HG03108 (cell line): Measurements from ENCODE around the gene ENO4.

ENCODE experiments used
- ATAC-seq: cut with Tn5 transposase; IDR thresholded peaks from one replicate; pipeline ENCODE4 v1.9.1; 2021; ENCODE audit warnings: moderate library complexity; ENCODE audit not compliant: unreplicated experiment

The ENO4 gene

DNA sequence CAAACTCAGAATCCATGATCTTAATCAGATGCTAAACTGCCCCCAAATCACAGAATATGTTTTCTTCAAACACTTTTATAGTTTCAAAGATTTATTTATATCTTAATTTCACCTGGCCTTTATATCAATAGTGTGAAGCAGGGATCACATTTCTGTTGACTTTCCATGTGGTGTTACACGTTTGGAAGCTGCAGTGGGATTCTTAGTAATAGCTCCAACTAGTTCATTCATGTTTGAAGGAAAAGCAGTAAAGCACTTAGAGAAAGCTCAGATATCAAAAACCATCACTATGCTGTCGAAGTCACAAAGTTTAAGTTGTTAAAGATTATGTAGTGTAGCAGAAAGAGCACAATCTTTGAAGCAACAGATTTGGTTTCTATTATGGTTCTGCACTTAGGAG is 16.8 kb downstream of the ENO4 start:
- ATAC-seq: no peak

DNA sequence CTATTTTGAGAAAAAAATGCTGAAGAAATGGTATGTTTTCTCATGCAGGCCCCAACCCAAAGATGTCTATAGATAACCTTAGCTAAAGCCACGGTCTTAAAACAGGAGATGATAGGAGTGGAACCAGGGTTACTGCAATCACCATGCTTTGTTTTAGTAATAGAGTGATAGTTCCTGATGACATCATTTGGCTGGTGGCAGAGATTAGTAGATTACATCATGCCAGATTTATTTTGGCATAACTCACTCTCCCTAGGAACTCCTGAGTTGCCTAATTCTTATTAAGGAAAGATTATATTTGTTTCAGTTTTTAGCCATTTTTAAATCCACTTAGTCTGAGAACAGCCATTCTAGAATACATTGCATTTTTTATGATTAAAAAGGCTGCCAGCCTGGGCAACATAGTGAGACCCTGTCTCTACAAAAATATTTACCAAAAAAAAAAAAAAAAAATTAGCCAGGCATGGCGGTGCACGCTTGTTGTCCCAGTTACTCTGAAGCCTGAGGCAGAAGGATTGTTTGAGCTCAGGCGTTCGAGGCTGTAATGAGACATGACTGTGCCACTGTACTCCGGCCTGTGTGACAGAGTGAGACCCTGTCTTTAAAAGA is 17.8 kb downstream of the ENO4 start:
- ATAC-seq: no peak

DNA sequence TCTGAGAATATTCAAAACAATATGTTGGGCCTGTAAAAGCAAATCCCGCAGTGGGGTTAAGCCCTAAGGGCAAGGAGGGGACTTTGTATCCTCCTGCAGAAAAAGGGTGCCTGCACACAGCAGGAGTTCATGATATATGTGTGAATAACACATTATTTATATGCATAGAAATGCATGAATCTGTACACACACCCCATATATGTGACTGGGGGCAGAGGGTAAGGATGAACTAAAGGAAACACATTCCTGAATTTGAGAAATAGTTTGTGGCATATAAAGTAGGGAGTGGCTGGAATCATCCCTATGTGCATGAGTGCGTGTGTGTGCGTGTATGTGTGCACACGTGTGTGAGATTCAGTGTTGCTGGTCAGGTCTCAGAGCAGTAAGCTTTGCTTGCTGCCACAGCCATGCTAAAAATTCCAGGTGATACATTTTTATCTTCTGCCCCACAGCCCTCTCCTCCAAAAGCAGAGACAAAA is 18.9 kb downstream of the ENO4 start:
- no peak for ATAC-seq

DNA sequence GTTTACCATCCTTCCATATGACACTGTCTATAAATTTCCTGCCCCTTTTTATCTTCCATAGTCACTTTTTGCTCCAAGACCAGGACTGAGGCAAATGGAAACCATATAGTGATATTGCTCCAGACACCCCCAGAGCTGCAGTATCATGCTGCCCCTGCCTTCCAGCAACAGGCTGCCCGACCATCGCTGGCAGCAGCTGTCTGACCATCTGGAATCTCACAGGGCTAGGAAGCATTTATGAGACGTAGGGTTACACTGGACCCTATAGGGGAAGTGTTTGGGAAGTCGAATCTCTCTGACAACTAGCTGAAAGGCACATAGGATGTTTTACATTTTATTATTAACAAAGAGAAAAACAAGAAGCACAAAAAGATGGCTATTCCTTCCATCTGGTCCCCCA is 19.4 kb downstream of the ENO4 start:
- no peak for ATAC-seq

DNA sequence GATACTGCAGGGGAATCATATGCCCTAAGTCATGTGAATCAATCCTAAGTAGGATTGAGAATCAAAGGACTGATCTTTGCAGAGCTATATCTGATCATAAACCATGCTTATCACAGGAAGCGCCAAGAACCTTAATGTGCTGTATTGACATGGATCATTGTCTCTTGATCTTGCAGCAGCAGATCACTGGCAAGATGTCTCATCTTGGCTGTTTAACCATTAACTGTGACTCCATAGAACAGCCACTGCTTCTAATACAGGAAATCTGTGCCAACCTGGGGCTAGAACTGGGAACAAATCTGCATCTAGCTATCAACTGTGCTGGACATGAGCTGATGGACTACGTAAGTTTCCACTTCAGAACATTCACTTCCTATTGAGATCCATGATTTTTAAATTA is 21.6 kb downstream of the ENO4 start:
- ATAC-seq: no peak

DNA sequence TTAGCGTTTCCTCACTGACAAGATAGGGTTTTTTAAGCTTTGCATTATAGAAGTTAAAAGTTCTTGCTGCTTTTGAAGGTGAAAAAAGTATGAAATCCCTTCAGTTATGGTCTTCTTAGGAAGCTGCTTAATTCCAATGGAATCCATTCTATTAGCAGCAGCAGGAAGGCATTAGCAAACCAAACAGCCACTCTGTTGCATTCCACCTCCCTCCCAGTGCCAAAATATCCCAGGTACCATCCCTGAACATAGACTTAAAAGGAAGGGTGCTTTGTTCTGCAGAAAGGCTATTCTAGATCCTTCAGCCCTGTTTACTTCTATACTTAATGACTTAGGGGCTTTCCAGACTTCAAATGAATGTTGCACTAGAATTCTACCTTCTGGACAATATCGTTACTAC is 23.8 kb downstream of the ENO4 start:
- no peak for ATAC-seq

DNA sequence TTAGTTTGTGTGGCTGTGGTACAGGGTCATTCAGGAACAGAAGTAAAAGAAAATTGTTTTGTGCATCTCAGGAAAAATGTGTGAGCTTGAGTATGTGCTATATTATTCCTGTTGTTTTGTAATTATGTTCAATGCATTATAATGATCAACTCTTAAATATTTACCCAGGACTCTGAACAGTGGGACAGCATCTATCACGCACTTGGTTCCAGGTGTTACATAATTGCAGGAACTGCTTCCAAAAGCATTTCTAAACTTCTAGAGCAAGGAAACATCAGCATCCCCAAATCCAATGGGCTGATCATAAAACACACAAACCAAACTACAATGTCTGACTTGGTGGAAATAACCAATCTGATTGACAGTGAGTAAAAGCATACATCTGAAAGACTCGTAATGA is 26.6 kb downstream of the ENO4 start:
- no peak for ATAC-seq

DNA sequence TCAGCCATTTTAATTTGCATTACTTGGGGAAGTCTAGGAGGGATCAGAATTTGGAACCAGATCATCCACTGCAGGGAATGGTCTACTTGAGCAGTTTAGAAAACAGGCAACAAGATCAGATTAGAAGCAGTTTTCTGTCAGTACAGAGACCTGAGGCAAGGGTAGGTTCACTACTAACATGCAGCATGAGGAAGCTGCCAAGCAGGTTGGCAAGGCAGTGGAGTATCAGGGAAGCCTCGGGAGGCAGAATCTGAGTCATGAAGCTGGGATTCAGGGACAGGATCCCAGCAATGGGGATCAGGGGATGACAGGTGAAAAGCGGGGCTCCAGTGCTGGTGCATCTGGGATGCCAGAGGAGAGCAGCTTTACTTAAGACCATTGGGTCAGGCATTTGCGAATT is 28.1 kb downstream of the ENO4 start:
- ATAC-seq: no peak

DNA sequence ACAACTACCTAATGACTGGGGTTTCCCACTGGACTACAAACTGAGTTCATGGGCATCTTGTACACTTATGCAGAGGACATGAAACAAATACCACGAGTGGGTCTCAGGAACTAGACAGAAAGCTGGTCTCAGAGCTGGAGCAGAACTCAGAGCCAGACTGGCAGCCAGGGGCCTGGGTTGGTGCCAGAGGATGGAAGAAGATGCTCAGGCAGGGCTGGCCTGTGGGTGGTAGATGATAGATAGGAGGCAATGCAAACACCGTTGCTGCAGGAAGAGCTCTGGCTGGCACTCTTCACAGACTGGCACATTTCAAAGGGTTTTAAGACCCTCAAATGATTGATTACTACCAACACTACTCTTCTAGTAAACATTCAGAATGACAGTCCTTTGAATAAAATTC is 28.8 kb downstream of the ENO4 start:
- ATAC-seq: no peak

DNA sequence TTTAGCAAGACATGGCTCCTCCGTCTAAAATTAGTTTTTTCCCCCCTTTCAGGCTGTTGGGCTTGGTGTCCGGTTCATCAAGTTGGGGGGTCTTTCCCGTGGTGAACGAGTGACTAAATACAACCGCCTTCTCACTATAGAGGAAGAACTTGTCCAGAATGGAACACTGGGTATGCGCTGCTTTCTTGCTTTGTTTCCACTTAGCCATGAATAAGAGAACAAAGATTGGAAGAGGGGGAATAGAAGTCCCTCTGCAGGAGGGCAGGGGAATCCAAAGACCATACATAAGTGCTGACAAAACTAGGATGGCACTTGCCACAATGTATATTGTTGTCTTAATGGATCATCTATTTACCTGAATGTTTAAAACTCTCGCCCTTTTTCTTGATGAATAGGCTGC is 30.5 kb downstream of the ENO4 start:
- ATAC-seq: no peak

DNA sequence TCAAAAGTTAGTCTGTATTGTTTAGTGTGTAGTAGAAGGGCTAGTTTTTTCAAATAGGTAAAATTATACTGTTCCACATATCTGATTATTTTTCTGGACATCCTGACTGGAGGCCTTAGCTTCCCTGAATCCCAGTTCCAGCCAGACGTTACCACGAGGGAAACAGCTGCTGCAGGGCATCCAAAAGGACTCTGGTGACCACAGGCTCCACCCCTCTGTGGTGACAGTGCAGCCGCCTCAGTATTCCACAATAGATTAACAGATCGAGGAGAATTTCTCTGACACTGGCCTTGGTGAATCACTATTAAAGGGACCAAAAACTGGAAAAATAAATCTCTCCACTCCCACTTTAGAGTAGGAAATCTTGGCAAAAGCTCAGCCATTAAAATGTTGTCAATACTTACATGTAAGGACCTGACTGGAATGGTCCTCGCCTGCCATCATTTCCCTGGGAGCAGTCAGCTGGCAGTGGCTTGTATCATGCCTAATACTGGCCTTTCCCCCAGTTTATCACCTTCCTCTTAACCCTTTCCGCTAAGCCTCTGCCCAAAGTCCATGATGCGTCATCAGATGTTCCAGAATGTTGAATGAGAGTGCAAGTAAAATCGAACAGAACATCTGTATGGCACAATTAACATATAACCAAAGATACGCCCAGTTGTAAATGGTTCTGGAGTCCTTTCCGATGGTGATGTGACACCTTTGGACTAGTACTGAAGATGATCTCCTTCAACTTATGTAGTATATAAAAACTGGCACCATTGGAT is 31.6 kb downstream of the ENO4 start:
- ATAC-seq: no peak

DNA sequence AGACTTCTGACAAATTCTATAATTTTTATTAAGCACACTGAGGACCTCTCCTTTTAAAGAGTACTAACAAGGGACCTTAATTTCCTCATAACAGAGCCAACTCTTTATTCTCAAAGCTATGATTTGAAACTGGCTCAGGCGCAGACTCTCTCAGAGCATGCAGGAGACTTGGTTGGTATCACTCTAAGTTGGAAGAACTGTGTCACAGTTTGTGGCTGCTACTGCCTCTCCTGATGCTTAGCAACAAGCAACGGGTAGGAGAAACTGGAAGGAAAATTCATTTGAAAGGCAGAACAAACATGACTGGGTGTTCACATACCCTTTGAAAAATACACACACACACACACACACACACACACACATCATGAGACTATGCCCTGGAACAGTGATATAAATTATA is 33.3 kb downstream of the ENO4 start:
- no peak for ATAC-seq

DNA sequence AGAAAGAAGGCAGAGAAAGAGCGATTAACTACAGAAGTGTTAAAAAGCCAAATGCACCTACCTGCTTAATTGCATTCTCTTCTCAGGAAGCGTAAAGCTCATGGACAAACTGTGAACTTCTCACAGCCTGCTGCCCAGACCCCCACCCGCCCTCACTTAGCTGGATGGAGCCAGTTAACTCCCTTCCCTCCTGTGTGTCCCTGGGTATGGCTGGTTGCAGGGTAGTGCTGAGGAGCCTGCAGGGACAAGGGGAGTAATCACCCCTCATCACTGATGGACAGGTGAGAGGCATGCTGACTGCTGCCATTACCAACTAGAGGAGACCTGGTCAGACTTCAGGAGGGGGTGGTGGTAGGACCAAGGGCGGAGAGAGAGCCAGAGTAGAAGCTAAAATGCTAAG is 37.5 kb downstream of the ENO4 start:
- no peak for ATAC-seq

DNA sequence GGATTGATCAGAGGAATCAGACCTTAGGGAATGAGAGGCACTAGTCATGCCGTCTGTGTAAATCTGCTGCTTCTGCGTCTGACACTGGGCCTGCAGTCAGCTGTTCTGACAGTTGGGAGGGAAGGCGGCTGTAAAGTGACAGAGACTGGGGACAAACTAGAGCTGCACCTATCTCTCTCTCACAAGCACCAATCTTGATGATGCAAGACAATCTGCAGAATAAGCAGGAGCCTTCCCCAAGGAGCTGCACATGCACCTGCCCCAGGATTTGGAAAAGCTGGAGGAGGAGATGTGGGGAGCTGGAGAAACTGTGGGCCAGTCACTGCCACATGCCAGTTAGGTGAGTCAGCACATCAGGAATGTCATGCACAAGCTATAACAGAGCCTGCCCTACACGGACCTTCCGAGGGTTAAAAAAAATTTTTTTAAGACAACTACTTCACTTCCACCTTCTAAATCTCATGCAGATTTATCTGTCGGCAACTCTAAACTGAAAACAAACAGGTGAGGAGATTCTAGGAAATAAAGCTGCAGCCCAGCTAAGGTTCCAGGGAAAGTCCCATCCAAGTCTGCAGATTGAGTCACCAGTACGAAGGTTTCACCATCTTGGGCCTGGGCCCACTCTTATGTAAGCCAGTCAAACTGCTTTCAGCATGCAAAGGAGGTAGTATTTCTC is 39.2 kb downstream of the ENO4 start:
- no peak for ATAC-seq

DNA sequence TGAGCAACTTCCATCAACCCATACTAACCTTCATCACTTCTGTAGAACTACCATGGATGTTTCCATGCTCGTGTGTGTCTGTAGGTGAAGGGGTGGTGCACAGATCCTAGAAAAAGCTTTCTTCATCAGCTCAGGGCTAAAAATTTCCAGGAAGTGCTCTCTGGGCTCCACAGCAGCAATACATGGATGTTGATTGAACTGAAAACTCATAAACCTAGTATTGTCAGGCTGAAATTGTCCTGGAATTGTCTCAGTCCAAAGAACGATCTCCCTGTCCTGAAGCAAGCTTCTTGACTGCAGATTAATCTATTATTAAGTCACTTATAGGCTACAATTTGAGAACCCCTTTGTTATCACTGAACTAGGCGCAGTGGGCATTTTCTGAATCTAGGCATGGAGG is 39.8 kb downstream of the ENO4 start:
- ATAC-seq: no peak

DNA sequence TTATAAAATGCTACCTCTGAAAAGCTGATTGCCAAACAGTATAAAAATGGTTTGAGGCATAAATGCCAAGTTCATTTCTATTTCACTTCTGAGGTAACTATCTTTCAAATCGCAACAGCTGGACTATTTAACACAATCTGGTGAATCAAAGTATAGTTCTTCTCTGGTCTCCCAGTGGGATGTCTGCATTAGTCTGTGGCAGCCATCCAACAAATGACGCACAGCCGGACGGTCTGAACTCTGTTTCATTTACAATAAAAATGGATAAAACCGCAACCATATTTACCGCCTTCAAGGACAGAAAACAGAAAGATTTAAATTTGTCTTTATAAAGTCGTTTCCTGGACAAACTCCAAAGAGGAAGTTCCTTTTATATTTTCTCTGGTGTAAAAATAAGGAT is 41.9 kb downstream of the ENO4 start:
- no peak for ATAC-seq

DNA sequence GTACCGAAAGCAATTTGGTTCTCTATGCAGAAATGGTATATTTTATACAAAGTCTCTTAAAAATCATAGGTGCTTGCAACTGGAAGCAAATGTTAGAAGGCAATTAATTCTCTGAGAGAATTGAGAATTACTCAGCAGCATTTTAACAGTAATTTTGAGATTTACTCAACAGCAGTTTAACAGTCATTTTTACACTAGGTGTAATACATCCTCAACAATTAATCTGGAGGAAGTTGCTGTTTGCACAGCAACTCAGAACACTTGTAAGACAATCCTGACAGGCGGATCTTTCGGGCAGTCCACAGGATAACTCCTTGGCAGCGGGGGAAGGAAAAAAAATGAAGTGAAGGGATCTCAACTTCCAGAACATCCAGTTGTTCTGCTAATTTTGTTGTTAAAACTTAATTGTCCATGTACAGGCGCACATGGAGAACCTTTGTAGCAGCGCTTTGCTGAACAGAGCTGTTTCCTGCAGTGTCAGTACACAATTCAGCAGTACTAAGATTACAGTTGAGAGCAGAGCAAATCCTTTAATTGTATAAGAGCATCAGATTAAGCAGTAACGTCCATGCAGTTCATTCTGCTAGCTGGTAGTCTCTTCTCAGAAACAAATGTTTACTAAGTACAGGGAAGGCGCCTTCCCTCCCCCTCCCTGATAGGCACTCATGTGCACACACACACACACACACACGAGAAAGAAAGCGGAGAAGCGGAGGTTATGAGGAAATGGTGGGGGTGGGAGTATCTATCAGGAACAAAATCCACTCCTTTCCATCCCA is 43.8 kb downstream of the ENO4 start:
- ATAC-seq: no peak

DNA sequence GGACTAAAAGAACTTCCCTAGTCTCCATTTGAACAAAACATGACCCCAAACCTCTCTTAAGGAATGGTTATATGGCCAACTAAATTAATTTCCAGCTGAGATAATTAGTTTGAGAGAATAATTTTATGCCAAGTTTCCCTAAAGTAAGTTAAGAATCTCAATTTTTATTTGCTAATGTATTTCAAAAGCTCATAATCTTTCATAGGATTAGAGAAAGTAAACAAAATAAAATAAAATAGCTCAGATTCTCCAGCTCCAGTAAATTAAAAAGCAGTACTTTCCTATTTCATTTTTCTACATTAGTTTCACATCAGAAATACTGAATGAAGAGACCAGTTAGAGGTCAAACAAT is 44.4 kb downstream of the ENO4 start:
- ATAC-seq: no peak

DNA sequence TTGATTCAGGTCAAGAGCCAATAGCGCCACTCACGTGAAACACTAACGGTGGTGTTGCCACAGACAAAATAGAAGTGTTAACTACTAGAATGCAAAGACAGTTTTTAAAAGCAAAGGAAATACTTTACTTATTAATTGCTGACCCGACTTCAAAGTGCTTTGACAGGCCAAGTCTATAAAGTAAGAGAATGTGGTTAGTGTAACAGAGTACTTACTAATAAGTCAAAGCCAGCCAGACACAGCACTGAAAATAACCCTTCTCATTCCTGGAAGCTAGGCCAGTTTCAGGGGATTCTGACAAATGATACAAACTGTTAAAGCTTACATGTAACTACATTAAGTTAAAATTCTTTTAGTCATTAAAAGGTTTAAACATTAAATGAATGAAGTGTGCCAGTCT is 50.3 kb downstream of the ENO4 start:
- no peak for ATAC-seq

DNA sequence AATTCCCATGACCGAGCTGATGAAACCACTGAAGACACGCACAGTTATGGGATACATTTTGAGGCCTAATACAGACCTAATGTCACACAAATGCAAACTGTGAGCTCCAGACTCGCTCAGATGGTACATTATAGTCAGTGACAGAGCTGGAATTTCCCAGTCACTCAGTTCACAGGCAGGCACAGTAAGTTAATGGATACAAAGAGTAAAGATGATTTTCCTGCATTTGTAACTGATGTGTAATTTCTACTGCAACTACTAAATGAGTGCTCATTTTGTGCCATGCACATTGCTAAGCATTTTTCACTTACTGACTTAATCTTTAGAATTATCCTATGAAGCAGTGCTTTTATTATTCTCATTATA is 56.5 kb downstream of the ENO4 start:
- no peak for ATAC-seq

DNA sequence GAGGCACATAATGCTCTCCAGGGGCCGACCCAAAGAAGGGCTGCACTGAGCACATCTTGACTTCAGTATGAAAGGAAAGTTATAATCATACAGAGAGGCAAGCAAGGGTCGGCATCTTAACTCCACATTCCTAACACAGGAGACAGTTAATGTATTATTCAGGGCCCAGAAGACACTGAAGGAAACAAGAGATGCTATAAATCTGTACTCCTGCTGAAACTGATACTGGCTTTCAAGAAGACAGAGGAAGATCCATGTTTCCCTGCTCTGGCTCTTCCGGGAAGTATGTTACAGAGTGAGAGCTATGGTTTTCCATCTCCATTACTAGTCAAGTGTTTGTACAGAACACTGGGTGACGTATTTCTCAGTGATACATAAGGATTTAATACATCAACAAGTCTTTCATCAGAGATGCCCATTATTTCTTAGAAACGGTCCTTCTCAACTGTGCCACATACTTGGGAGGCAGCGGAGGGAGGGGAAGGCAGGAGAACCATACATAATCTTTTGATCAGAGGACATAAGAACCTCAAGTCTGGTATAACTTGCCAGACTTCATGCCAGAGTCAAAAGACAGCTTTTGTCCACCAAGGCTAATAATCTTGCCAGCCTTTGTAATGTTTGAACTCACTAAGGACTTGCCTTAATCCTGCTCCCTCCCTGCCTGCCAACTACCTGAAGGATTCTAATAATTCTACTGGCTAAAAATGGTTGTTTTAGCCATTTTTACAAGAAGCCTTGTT is 58.1 kb downstream of the ENO4 start:
- no peak for ATAC-seq
